Measurements from ENCODE around the gene FMN1.

DNA sequence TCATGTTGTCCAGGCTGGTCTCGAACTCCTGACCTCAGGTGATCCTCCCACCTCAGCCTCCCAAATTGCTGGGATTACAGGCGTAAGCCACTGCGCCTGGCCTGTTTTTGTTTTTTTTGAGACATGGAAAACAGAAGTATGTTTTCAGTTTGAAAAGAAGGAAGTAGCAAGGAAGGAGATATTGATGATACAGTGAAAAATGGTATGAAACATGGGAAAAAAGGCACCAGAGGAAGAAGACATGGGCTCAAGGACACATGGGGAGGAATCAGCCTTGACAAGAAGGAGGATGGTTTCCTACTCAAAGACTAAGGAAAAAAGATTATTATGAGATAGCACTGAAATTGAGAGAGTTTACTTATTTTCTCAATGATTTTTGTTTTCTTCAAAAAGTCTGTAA, 30.7 kb downstream of the FMN1 start:
- TF ChIP-seq, protein P1, sequence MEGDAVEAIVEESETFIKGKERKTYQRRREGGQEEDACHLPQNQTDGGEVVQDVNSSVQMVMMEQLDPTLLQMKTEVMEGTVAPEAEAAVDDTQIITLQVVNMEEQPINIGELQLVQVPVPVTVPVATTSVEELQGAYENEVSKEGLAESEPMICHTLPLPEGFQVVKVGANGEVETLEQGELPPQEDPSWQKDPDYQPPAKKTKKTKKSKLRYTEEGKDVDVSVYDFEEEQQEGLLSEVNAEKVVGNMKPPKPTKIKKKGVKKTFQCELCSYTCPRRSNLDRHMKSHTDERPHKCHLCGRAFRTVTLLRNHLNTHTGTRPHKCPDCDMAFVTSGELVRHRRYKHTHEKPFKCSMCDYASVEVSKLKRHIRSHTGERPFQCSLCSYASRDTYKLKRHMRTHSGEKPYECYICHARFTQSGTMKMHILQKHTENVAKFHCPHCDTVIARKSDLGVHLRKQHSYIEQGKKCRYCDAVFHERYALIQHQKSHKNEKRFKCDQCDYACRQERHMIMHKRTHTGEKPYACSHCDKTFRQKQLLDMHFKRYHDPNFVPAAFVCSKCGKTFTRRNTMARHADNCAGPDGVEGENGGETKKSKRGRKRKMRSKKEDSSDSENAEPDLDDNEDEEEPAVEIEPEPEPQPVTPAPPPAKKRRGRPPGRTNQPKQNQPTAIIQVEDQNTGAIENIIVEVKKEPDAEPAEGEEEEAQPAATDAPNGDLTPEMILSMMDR (IDR thresholded peaks at IDR 0.05): no peak
- TF ChIP-seq POLR2A (IDR thresholded peaks at IDR 0.05): no peak
- no peak for TF ChIP-seq EP300 (IDR thresholded peaks at IDR 0.05; ENCODE audit: low read depth)

Measured in transverse colon (tissue), 3 donors.